Right atrium auricular region (tissue), 2 donors: ENCODE data around the gene BTBD17. TPM values are rescaled to one million over a fixed set of nuclear protein-coding genes. Genes with fewer than 3 reads are reported as not detected.

ENCODE experiments used
- DNase-seq: peaks from one replicate; pipeline ENCODE4 v3.0.0-alpha.2; 2019; ENCODE audit warnings: low spot score
- H3K27ac ChIP-seq, 2 donors: fragments of 200-600 bp; sonication (generic); 1 replicate in 1 of 2; 2 replicates in 1 of 2; pipeline ENCODE4 v1.5.1; 2016 to 2019
- H3K27me3 ChIP-seq, 2 donors: fragments of 200-600 bp; sonication (generic); one replicate each; pipeline versions ENCODE4 v1.5.1 to v1.6.0; 2017 to 2019
- H3K36me3 ChIP-seq: fragments of 200-600 bp; sonication (generic); one replicate; pipeline ENCODE4 v1.5.1; 2016
- H3K4me1 ChIP-seq, 2 donors: fragments of 200-600 bp; sonication (generic); one replicate each; pipeline versions ENCODE4 v1.5.1 to v1.6.0; 2017 to 2019
- H3K4me3 ChIP-seq, 2 donors: fragments of 200-600 bp; sonication (generic); 1 replicate in 1 of 2; 2 replicates in 1 of 2; pipeline ENCODE4 v1.5.1; 2017 to 2019; ENCODE audit warnings: mild to moderate bottlenecking in 1 of 2, moderate library complexity in 1 of 2
- H3K9me3 ChIP-seq, 2 donors: fragments of 200-600 bp; sonication (generic); one replicate each; pipeline ENCODE4 v1.5.1; 2019
- CTCF ChIP-seq, 2 donors: fragments of 200-600 bp; sonication (generic); IDR thresholded peaks; one replicate each; pipeline ENCODE4 v1.5.1; 2019; ENCODE audit warnings: antibody characterized with exemption in 2 of 2
- total RNA-seq, 2 donors: library from RNA; depleted of rRNA; stranded (reverse); fragments of >200 nt; gene quantifications; one replicate each; pipeline ENCODE4 v1.1.0, GENCODE V29; 2016

Gene BTBD17
- total RNA-seq, 2 donors from 2014 or later: not detected

- H3K4me3 ChIP-seq: no peak overlapping the region
- no peaks in the 10 kb centered on the region for H3K36me3 ChIP-seq
- no peak for DNase-seq
- no peak for TF ChIP-seq CTCF (IDR thresholded peaks at IDR 0.05)
- H3K27ac ChIP-seq: no peak overlapping the region
- H3K27me3 ChIP-seq: peaks cover 3 to 16% of the 10 kb centered on the region in 2 donors
- no peaks in the 10 kb centered on the region for H3K9me3 ChIP-seq
- H3K4me1 ChIP-seq: peaks cover 0 to 24% of the 10 kb centered on the region in 2 donors
These were observed 1.8 kb downstream of the BTBD17 start for GRCh38 chr17:74359916-74360315.

- Histone ChIP-seq H3K27ac (no peak overlapping the region), H3K4me1 (peaks cover 0 to 24% of the 10 kb centered on the region in 2 donors), H3K36me3 (no peaks in the 10 kb centered on the region), H3K27me3 (peaks cover 3 to 16% of the 10 kb centered on the region in 2 donors), H3K4me3 (no peak overlapping the region), H3K9me3 (no peaks in the 10 kb centered on the region)
- no peak for DNase-seq
- no peak for TF ChIP-seq CTCF (IDR thresholded peaks at IDR 0.05)
These were observed 3.0 kb downstream of the BTBD17 start for GRCh38 chr17:74358697-74359096.

GRCh38 chr17:74357466-74357809, 4.2 kb downstream of the BTBD17 start:
- no peak for DNase-seq
- H3K27ac ChIP-seq: no peak overlapping the region
- H3K36me3 ChIP-seq: no peaks in the 10 kb centered on the region
- peak overlapping the region in 1 of 2 donors; percentile 40 for H3K4me3 ChIP-seq
- no peak for TF ChIP-seq CTCF (IDR thresholded peaks at IDR 0.05)
- no peaks in the 10 kb centered on the region for H3K9me3 ChIP-seq
- peaks cover 0 to 24% of the 10 kb centered on the region in 2 donors for H3K4me1 ChIP-seq
- H3K27me3 ChIP-seq: peaks cover 3 to 16% of the 10 kb centered on the region in 2 donors

GRCh38 chr17:74356646-74357465, 4.8 kb downstream of the BTBD17 start:
- peak overlapping the region in 1 of 2 donors; percentile 40 for H3K4me3 ChIP-seq
- H3K4me1 ChIP-seq: peaks cover 0 to 22% of the 10 kb centered on the region in 2 donors
- no peaks in the 10 kb centered on the region for H3K9me3 ChIP-seq
- DNase-seq: no peak
- TF ChIP-seq CTCF (IDR thresholded peaks at IDR 0.05): no peak
- H3K27me3 ChIP-seq: peaks cover 3 to 16% of the 10 kb centered on the region in 2 donors
- no peaks in the 10 kb centered on the region for H3K36me3 ChIP-seq
- H3K27ac ChIP-seq: no peak overlapping the region

- no peak for DNase-seq
- TF ChIP-seq CTCF (IDR thresholded peaks at IDR 0.05): no peak
- no peak overlapping the region for H3K27ac ChIP-seq
- no peaks in the 10 kb centered on the region for H3K36me3 ChIP-seq
- H3K4me3 ChIP-seq: no peak overlapping the region
- peaks cover 3 to 16% of the 10 kb centered on the region in 2 donors for H3K27me3 ChIP-seq
- H3K9me3 ChIP-seq: no peaks in the 10 kb centered on the region
- H3K4me1 ChIP-seq: peaks cover 0 to 13% of the 10 kb centered on the region in 2 donors
These were observed 6.6 kb downstream of the BTBD17 start for GRCh38 chr17:74355065-74355464.
